Epithelial cell of proximal tubule (primary cell): ENCODE measurements around the gene ARL8B. TPM values are rescaled to one million over a fixed set of nuclear protein-coding genes. Genes with fewer than 3 reads are reported as not detected.

Experiments
- DNase-seq: peaks from one replicate; pipeline ENCODE4 v3.0.0-alpha.2; 2011; ENCODE audit warnings: low read depth
- H3K4me3 ChIP-seq: 2 replicates; pipeline ENCODE4 v1.5.1; 2011; ENCODE audit warnings: low read depth, mild to moderate bottlenecking, low read length
- total RNA-seq: library from RNA; depleted of rRNA; stranded (reverse); fragments of >200 nt; gene quantifications from 2 replicates; pipeline ENCODE4 v1.2.3, GENCODE V29; 2015
- TF ChIP-seq, protein P1 (sequence below): conservative IDR thresholded peaks from 2 replicates; pipeline ENCODE4 v1.5.1; 2012; ENCODE audit warnings: low read depth, mild to moderate bottlenecking, low read length

ARL8B gene
- total RNA-seq, 1 donor from 2014 or later = 31.1 TPM

DNA sequence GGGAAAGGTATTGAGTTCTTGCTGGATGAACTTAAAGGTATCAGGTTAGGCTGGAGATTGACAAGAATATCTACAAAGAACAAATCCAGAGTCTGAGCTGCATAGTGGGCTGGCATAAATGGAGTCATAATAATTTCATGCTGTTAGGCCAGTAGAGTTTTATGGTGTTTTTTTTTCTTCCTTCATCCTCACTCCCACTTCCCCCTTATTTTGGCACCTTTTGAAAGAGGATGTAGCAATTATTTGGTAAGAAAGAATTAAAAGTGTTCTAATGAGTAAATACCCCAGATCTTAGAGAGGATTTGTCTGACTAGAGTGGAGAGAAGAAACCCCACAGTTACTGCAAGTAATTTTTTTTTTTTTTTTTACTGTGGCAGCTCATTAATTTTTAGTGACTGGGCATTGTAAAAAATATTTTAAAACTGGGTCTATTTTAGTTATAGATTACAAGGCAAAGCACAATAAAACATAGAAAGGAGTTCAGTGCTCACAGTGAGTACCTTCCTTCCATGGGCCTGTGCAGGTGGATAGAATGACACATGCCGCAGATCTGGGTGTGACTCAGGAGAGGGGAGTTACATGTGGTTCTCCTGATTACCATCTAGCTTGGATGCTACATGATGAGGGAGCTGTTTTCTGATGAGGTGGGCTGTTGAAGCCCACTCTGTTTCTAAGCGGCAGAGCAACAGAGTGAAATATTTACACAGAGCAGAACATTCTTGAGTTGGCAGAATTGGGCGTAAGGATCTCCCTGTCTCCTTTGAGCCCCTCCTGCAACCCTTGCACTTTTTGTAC, 70.7 kb downstream of the ARL8B start:
- H3K4me3 ChIP-seq = no peak overlapping the region
- TF ChIP-seq, protein P1, sequence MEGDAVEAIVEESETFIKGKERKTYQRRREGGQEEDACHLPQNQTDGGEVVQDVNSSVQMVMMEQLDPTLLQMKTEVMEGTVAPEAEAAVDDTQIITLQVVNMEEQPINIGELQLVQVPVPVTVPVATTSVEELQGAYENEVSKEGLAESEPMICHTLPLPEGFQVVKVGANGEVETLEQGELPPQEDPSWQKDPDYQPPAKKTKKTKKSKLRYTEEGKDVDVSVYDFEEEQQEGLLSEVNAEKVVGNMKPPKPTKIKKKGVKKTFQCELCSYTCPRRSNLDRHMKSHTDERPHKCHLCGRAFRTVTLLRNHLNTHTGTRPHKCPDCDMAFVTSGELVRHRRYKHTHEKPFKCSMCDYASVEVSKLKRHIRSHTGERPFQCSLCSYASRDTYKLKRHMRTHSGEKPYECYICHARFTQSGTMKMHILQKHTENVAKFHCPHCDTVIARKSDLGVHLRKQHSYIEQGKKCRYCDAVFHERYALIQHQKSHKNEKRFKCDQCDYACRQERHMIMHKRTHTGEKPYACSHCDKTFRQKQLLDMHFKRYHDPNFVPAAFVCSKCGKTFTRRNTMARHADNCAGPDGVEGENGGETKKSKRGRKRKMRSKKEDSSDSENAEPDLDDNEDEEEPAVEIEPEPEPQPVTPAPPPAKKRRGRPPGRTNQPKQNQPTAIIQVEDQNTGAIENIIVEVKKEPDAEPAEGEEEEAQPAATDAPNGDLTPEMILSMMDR = no peak
- no peak for DNase-seq

DNA sequence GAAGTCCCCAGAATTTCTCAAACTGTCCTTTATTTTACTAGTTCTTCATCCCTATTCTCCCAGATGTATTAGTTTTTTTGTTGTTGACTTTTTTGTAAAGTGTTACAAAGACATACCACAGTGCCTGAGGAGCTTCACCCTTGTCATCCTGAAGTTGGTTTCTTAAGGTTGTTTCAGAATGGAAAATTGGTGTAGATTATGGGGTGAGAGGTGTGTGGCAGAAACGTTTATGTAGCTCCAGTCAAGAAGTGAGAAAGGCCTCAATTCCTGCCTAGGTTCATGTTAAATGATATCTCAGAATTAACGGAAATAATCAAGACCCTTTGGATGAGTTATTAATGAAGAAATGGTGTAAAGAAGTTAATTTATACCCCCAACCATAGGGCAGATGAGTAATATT, 72.2 kb downstream of the ARL8B start:
- H3K4me3 ChIP-seq = no peak overlapping the region
- no peak for DNase-seq
- TF ChIP-seq, protein P1 = no peak

DNA sequence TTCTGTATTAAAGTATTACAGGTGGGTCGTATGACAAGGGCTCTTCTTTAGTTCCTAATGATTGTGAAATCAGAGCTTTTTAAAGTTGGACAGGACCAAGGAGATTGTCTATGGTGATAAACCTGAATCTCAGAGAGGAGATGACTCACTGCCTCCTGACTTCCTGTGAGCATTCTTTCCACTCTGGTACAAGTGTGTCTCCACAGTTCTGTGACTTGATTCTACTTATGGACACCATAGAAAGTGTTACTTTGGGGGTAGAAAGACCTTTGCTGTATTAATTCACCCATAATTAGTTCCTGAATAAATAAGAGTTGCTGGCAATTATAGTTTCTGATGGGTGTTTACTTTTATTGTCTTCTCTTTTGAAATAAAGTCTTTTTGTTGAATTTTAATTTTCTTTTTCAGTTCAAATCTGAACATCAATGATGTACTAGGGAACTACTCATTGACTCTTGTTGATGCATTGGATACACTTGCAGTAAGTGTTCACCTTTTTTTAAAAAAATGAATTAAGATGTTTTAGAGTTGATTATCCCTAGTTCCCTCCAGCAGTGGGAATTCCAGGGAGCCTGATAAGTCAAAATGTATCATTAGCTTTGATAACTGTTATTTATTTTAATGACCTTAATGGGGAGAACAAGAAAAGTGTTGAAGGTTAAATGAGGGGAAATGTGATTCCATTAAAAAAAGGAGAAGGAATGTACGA, 72.9 kb downstream of the ARL8B start:
- no peak overlapping the region for H3K4me3 ChIP-seq
- TF ChIP-seq, protein P1 = no peak
- DNase-seq = peak; percentile 84

DNA sequence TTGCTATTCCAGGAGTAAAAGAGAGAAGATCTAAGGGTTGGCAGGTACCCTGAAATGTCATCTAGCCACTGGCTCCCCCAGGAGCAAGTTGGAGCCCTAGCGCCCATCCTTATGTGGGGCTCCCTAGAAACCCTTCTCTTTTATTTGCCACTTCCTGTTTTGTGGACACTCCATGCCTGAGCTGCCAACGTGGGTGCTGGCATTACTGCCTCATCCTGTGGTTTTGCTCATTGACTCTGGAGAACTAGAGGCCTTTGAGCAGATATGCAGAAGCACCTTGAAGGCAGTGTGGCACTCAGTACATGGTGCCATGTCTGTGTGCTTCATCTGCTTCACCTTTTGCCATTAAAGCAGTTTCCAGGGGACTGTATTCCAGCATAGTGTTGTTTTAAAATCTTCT, 73.5 kb downstream of the ARL8B start:
- no peak for DNase-seq
- TF ChIP-seq, protein P1 = no peak
- H3K4me3 ChIP-seq = no peak overlapping the region

DNA sequence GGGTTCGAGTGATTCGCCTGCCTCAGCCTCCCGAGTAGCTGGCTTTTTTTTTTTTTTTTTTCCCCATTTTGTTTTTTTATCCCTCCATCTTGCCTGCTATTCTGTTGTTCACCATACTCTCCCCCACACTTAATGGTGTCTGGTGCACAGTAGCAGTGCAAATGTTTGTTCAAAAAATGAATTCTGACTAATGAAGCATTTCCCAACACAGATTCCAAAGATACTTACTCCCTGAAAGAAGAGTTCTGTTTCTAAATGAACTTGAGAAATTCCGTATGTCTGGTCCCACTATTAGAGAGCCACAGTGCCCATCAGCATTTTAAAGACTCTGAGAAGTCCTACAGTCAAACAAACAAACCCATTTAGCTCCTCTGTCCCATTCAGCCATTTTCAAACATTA, 74.9 kb downstream of the ARL8B start:
- TF ChIP-seq, protein P1 = no peak
- no peak overlapping the region for H3K4me3 ChIP-seq
- DNase-seq = no peak

DNA sequence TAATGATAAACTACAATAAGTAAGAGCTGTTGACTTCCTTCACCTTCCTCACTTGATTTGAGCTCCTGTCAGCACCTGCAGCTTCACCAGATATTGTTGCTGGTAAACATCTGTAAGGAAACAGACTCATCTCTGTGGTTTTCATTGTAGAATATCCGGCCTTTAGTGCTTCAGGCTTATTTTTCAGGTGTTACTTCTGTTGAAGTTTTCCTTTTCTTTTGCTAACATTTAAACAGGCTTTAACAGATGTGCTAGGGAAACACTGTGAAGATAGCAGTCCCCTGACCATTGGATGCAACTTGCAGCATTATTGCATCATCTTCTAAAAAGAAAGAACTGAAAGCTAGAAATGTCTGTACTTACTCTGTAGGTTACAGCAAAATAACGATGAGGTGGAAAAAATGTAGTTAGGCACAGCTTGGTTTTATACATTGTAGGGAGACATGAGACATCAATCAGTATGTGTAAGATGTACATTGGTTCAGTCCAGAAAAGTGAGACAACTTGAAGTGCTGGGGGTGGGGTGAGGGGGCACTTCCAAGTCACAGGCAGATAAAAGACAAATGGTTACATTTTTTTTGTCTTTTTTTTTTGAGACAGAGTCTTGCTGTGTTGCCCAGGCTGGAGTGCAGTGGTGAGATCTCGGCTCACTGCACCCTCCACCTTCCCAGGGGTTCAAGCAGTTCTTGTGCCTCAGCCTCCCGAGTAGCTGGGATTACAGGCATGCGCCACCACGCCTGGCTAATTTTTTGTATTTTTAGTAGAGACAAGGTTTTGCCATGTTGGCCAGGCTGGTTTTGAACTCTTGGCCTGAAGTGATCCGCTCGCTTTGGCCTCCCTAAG, 75.6 kb downstream of the ARL8B start:
- no peak overlapping the region for H3K4me3 ChIP-seq
- TF ChIP-seq, protein P1 = no peak
- DNase-seq = no peak
